HG02943 (cell line): Measurements from ENCODE around the gene CDCA4.
"Not testable (repeated sequence)": the region's sequence is repeated elsewhere in the genome, so short reads cannot be mapped to it uniquely, and the experiment has no call there.

ENCODE experiments used
- ATAC-seq: cut with Tn5 transposase; IDR thresholded peaks from one replicate; pipeline ENCODE4 v1.9.1; 2021; ENCODE audit warnings: mild to moderate bottlenecking, low read depth, moderate library complexity; ENCODE audit not compliant: unreplicated experiment

CDCA4 gene

DNA sequence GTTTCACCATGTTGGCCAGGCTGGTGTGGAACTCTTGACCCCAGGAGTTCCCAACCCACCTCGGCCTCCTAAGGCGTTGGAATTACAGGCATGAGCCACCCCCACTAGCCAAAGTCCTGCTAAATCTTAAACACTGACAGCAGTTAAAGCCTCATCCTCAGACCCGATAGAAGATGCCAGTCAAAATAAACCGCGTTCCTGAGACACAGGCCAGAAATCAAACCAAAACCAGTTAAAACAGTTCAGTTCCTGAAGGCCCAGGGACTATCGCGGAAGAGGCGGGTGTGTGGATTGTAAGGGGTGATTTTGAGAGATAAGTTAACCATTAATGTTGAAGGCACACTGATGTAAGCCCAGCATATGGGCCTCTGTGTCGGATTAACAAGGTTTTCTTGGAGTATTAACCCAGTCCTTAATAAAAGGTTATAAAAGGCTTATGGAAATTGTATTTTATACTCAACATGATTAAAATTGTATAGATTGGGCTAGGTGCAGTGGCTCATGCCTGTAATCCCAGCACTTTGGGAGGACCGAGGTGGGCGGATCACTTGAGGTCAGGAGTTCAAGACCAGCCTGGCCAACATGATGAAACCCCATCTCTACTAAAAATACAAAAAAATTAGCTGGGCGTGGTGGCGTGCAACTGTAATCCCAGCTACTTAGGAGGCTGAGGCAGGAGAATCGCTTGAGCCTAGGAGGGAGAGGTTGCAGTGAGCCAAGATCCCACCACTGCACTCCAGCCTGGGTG, 18.7 kb upstream of the CDCA4 start:
- no peak for ATAC-seq

DNA sequence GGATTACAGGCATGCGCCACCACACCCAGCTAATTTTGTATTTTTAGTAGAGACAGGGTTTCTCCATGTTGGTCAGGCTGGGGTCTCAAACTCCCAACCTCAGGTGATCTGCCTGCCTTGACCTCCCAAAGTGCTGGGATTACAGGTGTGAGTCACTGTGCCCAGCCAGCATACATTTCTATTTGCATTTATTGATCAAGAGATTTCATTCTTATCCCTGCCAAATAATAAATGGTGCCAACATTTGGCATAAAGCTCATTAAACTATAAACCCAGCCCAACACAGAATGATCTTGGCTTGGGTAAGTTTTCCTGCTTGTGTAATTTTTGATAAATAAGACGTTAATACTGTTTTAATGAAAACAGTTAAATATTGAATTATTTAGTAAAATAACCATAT, 14.7 kb upstream of the CDCA4 start:
- not testable (repeated sequence) for ATAC-seq

DNA sequence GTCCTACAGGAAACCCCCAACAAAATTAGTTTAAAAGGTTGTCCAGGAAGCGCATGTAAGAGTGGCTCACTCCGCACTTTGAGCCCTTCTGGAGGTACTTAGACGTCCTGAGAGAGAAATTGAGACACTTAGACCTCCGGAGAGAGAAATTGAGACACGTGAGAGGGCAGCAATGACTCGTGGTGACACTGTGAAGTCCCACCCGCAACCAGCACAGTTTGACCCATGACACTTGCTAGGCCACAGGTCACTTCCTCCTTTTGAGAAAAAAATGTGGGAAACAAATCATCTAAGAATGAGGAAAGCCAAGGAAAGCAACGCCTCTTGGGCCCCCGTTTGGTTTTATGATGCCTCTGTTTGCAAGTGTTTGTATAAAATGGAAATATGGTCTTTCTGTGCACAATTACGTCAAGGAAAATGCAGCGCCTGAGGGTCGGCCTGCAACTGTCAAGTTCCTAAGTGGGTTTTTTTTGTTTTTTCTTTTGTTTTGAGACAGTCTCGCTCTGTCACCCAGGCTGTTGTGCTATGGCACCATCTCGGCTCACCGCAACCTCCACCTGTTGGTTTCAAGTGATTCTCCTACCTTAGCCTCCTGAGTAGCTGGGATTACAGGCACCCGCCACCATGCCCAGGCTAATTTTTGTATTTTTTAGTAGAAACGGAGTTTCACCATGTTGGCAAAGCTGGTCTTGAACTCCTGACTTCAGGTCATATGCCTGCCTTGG, 13.6 kb upstream of the CDCA4 start:
- ATAC-seq: no peak

DNA sequence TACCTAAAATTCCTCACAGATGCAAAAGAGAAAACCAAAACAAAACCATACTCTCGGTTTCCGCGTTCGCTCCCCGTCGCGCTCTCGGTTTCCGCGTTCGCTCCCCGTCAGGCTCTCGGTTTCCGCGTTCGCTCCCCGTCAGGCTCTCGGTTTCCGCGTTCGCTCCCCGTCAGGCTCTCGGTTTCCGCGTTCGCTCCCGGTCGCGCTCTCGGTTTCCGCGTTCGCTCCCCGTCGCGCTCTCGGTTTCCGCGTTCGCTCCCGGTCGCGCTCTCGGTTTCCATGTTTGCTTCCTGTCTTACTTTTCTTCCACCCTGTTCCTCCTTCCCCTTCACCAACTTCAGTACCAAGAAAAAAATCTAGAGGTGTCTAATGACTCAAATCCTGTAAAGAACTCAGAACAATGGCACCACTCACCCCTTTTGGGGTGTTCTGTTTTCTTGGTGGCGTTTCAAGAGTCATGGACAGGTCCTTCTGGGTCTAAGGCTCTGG, 12.6 kb upstream of the CDCA4 start:
- ATAC-seq: not testable (repeated sequence)

DNA sequence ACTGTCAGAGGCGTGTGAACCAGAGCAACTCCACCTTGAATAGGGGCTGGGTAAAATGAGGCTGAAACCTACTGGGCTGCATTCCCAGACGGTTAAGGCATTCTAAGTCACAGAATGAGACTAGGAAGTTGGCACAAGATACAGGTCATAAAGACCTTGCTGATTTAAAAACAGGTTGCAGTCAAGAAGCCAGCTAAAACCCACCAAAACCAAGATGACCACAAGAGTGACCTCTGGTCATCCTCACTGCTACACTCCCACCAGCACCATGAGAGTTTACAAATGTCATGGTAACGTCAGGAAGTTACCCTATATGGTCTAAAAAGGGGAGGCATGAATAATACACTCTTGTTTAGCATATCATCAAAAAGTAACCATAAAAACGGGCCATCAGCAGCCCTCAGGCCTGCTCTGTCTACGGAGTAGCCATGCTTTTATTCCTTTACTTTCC, 11.6 kb upstream of the CDCA4 start:
- not testable (repeated sequence) for ATAC-seq

DNA sequence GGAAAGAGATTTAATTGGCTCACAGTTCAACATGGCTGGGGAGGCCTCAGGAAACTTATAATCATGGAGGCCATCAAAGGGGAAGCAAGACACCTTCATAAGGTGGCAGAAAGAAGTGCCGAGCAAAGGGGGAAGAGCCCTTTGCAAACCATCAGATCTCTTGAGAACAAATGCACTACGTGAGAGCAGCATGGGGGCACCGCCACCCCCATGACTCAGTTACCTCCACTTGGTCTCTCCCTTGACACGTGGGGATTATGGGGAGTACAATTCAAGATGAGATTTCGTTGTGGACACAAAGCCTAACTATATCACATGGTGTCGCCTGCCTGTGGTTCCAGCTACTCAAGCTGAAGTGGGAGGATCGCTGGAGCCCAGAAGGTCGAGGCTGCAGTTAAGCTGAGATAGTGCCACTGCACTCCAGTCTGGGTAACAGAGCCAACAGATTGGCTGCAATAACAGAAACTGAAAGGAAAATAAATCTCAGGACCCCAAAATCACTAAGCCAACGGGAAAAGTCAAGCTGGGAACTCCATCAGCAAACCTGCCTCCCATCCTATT, 10.0 kb upstream of the CDCA4 start:
- no peak for ATAC-seq

DNA sequence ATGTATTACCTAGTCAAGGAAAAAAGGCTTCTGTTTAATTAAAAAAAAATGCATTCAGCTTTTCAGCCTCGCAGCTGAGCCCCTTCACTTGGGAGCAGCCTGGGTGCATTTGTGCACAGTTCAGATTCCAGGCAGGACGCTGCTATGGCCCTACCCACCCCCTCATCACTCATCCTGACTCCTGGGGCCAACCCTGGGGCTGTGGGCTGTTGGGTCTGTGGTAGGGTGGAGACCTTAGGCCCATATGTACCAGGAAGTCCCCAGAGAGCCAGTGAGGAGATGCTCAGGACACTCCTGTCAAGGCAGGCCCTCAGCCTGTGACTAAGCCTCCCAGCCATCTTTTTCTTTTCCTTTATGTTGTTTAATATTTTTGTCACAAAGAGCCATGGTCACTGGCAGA, 9.3 kb upstream of the CDCA4 start:
- no peak for ATAC-seq

DNA sequence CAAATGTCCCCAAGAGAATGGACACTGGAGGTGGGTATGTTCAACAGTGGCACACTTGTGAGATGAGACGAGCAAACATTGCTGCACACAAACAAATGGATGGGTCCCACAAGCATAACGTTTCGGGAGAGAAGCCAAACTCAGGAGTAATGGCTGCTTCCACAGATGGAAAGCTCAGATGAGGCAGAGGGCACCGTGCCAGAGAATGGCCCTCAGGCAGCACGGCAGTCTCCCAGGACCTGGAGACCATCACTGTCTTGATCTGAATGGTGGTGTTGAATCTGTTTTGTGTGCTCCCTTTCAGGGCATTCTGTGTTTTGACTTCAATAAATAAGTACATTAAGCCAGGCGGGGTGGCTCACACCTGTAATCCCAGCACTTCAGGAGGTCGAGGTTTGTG, 8.5 kb upstream of the CDCA4 start:
- no peak for ATAC-seq

DNA sequence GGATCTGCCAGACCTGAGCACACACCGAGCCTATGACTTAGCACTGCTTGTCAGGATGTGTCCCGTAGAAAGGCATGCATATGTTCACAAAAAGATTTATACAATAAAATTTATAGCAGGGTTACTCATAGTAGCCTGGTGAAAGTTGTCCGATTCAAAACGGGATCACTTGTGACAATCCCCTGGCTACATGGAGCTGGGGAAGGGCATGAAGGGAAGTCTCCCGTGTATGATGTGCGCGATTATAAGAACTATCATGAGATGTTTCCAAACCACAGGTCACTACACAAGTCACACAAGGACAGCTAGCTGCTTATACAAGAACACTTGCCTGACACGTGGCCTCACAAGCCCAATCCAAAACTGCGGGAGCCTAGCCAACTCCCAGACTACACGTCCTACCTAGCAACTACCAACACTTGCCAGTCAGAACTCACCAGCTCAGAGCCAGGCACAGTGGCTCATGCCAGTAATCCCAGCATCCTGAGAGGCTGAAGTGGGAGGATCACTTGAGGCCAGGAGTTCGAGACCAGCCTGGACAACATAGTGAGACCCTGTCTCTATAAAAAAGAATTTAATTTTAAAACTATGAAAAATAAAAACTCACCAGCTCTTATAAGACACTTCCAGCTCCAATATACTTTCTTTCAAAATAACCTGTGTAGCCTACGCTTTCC, 7.5 kb upstream of the CDCA4 start:
- no peak for ATAC-seq

DNA sequence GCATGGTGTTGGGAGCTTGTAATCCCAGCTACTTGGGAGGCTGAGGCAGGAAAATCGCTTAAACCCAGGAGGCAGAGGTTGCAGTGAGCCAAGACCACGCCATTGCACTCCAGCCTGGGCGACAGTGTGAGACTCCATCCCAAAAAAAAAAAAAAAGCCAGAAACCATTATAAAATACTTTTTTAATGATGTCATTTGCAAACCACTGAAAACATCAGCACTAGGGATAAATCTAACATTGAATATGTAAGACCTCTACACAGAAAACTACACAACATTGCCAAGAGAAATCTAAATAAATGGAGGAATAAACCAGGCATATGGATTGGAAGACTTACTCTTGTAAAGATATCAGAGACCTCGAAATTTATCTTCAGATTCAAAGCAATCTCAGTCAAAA, 6.8 kb upstream of the CDCA4 start:
- not testable (repeated sequence) for ATAC-seq

DNA sequence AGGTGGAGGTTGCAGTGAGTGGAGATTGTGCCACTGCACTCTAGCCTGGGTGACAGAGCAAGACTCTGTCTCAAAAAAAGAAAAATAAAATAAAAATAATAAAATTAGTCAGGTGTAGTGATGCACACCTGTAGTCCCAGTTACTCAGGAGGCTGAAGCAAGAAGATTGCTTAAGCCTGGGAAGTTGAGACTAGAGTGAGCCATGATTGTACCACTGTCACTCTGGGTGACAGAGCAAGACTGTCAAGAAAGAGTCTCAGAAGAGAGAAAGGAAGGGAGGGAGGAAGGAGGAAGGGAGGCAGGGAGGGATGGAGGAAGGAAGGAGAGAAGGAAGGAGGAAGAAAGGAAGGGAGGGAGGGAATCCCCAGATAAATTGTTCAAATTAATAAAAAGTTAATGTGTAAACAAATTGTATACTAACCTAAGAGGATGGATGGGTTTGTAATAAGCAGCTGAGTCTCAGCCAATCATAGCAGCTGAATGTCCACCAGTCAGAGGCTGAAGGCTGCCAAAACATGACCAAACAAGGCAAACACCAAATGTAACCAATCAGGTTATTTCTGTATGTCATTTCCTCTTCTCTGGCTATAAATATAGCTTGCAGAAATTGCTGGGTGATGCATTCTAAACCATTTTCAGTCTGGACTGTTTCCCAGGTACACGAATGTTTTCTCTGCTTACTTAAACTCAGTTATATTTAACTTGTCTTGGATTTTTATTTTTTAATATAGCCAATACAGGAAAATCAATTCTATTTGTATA, 6.1 kb upstream of the CDCA4 start:
- no peak for ATAC-seq

DNA sequence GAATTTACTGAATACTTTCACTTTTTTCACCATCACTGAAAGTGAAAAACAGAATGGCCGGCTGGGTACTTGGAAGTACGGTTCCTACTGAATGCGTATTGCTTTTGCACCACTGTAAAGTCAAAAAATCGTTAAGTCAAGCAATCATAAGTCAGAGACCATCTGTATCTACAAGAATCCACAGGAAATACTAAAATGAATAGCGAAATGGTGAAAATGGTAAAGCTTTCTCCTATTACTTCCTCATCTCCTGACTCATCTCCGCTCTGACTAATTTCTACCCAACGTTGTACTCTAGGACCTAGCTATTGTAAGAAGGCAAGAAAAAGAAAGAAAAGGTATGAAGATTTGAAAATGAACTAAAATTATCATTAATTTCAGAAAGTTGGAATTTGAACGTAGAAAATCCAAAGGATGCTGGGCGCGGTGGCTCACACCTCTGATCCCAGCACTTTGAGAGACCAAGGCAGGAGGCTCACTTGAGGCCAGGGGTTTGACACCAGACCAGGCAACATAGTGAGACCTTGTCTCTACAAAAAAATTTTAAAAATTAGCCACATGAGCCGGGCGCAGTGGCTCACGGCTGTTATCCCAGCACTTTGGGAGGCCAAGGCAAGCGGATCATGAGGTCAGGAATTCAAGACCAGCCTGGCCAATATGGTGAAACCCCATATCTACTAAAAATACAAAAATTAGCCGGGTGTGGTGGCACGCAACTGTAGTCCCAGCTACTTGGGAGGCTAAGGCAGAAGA, 5.3 kb upstream of the CDCA4 start:
- no peak for ATAC-seq

DNA sequence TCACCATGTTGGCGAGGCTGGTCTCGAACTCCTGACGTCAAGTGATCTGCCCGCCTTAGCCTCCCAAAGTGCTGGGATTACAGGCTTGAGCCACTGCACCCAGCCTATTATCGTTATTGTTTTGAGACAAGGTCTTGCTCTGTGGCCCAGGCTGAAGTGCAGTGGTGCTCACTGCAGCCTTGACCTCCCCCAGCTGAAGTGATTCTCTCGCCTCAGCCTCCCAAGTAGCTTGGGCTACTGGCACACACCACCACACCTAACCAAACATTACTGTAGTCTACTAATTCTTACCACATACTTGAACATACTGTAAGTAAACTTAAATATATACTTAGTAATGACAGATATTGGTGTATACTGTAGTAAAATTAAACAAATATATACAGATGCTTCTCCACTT, 4.5 kb upstream of the CDCA4 start:
- ATAC-seq: no peak

DNA sequence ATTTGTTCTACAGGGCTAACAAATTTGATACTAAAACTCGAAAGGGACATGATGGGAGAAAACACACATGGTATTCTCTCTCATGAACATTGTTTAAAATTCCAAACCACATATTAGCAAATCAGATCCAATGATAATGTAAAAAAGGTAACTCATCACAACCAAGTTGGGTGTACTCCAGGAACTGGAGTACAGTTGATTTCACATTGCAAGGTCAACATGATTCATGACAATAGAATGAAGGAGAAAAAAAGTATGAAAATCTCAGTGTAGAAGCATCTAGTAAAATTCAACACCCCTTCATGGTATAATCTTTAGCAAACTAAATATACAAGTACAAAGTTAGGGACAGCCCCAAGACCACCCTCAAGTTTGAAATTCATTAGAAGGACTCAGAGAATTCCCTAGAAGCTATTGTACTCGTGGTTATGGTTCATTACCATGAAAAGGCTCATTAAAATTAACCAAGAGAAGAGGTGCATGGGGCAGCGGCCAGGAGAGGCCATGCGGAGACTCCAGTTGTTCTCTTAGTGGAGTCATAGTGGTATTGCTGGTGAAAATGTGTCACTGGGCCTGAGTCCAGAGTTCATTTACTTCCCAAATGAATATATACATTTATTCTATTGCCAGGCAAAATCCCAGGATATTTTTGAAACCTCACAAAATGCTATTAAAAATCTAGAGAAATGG, 3.1 kb upstream of the CDCA4 start:
- no peak for ATAC-seq

DNA sequence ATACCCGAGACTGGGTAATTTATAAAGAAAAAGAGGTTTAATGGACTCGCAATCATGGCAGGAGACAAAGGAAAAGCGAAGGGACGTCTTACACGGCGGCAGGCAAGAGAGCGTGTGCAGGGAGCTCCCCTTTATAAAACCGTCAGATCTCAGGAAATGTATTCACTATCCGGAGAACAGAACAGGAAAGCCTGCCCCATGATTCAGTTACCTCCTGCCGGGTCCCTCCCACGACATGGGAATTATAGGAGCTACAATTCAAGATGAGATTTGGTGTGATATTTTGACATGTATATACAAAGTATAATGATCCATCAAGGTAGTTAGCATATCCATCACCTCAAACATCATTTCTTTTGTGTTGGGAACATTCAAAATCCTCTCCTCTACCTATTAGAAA, 2.3 kb upstream of the CDCA4 start:
- ATAC-seq: no peak

DNA sequence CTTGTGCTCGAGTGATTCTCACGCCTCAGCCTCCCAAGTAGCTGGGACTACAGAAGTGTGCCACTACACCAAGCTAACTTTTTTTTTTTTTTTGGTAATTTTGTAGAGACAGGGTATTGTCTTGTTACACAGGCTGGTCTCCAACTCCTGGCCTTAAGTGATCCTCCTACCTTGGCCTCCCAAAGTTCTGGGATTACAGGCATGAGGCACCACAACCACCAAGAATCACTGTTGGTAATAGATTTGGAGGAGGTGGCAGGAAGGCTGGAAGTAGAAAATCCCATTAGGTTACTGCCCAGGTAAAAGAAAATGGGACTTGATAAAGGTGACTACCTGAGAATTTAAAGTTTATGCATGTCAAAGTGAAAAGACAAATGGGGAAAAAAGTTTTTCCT, 1.4 kb upstream of the CDCA4 start:
- ATAC-seq: no peak

DNA sequence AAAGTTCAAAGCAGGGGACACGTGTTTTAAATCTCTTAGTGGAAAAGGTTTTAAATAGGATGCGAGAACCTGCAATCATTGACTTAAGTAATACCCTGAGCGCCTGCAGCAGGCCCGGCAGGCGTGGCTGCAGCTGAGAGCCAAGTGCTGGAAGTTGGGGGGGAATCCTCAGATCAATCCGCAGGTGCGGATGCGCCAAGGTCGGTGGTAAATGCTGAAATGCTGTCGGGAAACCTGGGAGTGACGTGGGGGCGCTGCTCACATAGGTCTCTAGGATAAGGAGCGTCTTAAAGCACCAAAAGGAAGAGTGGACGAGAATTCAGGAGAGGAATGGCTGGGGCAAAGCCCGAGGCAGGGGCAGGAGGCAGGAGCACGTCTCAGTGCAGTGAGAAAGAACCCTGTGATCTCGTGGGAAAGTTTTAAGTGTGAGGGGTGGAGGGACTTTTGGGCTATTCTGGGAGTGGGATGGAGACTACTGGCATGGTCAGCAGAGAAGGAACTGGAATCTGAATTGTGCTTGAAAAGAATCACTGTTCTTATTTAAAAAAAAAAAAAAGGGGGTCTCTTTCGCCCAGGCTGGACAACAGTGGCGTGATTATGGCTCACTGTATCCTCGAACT, 883 bp upstream of the CDCA4 start:
- no peak for ATAC-seq
